Amygdala (tissue), 56 donors: Measurements from ENCODE around the gene NLRP9.

Source experiments
- DNase-seq, 56 donors: peaks; one replicate each; lab custom pipeline; 2025; lab: John Stamatoyannopoulos, UW

The NLRP9 gene

DNA sequence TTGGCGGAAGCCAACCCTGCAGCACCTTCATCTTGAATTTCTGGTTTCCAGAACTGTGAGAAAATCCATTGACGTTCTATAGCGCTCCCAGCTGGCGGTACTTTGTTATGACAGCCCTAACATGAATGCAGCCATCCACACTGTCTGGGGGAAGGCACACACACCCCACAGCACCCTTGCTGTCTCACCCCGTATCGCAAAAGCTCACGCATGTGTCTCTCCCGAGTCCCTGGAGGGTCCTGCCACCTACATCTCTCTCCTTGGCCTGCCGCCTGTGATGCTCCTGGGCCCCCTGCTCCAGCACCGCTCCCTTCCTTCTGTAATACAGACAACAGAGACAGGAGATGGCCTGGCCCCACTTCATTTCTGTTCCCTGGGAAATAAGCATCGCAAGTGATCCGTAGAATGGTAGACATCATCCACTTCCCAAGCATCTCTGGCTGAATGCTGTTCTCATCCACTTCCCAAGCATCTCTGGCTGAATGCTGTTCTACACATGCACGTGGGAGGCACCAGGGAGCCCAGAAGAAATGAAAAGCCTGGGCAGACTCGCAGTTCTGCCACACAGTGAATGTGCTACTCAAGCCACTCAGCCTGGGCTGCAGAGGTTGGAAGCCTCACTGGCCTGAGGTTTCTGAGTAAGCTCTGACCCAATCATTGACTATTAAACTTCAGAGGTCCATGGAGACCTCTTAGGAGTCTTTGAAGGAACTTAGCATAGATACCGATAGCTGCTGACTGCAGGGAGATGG, 33.5 kb downstream of the NLRP9 start:
- peak in 1 of 56 donors; percentile 8 for DNase-seq

DNA sequence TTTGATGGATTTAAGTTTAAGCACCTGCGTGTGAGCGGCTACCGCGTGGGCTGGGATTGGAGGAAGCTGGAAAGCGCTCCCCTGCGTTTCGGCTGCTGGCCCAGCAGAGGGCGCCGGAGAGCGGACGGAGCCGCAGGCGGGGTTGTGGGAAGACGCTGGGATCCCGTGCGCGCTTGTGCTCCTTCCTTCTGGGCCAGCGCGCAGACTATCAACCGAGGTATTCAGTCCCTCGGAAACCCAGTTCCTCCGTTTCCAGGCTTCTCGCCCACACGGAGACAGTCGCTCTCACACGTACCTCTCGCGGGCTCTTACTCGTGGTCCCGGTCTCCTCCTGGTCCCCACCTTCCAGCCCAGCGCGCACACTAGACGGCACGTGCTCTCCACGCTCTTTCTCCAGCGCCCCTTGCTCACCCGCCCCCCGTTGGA, 34.4 kb downstream of the NLRP9 start:
- DNase-seq: peak in 17 of 56 donors; percentile 2 to 52 (median 22)

DNA sequence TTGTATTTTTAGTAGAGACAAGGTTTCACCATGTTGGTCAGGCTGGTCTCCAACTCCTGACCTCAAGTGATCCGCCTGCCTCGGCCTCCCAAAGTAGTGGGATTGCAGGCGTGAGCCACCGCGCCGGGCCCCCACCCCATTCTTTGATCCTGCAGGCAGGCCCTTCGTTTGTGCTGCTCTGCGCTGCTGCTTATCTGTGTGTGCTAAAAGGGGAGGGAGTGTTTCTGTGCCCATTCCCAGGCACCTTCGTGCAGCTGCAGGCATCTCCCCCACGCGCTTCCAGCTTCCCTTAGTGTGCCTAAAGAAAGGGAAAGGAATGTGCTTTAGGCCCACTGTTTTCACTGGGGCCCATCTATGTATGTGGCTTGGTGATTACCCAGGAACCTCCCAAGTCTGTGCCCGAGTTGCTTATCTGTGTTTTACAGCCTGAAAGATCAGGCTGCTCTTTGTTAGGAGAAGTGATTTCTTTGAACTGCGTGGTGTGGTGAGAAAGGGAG, 36.0 kb downstream of the NLRP9 start:
- DNase-seq: no peak

DNA sequence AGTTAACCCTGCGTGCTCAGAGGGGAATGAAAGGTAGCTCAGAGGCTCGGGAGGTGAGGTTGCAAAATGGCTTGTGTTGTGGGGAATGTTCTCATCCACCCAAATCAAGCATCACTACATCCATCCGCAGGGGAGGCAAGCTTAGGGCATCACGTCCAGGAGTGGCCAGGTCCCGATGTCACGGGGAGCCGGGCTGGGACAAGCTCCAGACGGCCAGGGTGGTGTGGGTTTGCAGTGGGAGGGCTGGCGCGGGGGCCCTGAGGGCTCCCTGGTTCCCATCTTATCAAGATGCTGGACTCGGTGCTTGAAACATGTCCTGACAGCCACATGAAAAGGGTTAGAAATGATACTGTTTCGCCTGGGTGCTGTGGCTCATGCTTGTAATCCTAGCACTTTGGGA, 37.4 kb downstream of the NLRP9 start:
- no peak for DNase-seq

DNA sequence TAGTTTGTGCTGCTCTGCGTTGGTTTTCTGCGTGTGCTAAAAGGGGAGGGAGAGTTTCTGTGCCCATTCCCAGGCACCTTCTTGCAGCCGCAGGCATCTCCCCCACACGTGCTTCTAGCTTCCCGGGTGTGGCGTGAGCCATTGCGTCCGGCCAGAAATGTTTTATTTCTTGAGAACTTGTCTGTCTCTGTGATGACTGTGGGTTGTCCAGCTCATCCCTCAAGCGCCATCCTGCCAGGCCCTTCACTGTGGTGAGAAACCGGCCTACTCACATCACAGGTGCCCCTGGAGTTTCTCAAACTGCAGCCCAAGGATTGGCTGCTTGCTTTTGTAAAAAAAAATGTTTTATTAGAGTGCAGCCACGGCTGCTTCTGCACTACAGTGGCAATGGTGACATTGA, 39.0 kb downstream of the NLRP9 start:
- no peak for DNase-seq

DNA sequence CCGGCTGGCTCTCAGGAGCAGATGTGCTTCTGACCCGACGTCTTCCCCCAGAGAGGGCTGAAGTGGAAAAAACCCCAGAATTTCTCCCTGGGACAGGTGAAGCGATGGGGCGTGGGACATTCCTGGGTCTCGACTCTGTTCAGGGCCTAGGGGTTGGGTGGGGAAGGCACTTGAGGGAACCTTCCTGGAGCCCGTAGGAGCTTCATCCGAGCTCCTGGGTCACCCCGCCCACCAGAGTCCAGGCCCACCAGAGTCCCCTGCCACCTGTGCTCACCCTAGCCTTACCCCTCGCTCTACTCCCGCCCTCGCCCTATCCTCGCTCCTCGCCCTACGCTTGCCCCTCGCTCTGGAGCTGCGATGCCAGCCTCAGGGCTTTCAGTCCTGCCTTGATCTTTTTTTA, 39.9 kb downstream of the NLRP9 start:
- no peak for DNase-seq

DNA sequence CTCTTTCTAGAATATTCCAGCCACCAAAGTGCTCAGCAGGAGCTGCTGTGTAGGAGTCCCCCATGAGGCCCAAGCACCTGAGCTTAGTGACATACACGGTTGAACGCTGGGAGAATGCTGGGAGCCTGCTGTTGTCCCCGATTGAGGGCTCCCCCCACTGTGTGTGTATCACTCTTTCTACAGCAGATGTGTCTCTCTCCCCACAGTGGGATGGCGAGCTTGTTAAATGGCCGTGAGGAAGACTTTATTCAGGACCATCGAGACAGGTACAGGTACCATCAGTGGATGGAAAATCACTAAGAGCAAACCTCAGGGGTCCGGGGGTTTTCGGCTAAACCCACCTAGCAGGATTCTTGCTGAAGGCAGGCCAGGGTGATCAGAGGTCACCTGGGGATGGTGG, 40.5 kb downstream of the NLRP9 start:
- DNase-seq: no peak

DNA sequence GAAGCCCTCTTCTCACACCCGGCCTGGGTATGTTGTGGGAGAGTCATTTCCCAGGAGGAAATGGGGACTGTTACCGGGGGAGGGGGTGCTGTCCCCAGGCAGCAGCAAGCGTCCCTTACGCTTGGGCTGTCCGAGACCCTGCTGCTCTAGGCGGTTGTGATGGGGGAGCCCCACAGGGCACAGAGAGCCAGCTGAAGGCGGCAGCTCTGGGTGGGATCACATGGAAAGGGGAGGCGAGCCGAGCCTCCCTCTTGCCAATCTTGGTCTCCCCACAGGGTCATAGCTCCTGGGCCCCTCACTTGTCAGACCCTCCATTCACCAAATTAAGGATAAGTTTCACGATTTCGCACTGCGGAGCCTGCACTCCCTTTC, 41.1 kb downstream of the NLRP9 start:
- no peak for DNase-seq

DNA sequence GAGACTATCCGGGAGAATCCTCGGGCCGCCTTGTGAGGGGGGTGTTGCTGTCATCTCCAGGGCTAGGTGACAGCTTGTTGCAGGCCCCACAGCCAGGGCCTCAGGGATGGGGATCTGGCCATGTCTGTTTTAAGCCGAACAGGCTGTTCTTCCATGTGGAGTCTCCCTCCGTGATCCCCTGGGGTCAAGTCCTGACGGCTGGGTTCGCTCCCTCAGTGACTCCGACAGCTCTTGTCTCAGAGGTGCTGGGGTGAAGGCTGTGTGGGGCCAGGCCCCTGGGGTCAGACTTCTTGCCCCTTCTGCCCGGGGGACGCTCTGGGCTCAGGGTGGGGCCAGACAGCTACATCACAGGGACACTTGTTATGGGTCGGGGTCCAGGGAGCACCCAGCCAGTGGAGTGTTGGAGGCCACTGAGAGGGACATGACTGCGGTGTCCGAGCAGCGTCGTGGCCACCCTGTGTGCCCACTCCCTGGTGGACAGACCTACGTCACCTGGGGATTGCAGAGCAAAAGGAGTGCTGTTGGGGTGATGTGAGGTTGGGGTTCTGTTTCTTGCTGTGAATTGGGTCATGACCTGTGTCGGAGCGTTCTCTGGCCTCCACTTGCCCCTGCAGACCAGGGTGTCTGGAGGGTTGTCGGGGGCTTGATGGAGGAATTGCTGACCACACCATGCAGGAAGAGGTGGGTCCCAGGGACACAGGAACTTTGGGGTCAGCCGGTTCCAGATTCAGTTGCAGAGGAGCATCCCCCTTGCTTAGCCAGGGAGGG, 41.7 kb downstream of the NLRP9 start:
- no peak for DNase-seq

DNA sequence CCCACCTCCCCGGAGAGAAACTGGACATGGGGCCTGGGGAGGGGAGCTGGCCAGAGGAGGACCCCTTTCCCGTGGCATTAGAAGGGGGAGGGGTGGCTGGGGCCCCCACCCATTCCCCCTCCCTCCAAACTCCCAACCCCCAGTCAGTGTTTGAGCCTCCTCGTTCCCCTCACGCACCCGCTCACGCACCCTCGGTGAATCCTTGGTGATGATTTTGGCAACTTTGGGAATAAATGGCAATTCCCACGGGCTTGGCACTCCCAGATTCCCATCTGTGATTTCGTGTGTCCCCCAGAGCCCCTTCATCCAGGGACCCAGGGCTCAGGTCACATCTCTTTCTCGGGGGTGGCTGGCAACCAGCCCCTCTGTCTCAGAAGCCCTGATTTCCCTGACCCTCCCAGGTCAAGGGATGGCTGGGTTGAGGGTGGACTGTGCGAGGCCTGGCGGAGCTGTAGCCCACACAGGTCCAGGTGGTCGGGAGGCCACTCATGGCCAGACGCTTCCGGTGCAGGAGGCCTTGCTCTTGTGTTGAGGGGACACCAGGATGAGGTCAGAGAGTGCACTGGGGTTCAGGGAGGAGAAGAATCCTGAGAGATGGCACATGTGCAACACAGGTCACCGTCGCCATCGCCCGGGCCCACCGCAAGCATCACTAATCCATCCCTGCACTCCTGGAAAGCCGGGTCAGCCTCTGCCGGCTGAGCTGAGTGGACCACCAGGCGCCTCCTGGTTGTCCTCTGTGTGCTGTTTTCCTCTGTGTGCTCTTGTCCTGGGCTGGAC, 42.5 kb downstream of the NLRP9 start:
- DNase-seq: no peak

DNA sequence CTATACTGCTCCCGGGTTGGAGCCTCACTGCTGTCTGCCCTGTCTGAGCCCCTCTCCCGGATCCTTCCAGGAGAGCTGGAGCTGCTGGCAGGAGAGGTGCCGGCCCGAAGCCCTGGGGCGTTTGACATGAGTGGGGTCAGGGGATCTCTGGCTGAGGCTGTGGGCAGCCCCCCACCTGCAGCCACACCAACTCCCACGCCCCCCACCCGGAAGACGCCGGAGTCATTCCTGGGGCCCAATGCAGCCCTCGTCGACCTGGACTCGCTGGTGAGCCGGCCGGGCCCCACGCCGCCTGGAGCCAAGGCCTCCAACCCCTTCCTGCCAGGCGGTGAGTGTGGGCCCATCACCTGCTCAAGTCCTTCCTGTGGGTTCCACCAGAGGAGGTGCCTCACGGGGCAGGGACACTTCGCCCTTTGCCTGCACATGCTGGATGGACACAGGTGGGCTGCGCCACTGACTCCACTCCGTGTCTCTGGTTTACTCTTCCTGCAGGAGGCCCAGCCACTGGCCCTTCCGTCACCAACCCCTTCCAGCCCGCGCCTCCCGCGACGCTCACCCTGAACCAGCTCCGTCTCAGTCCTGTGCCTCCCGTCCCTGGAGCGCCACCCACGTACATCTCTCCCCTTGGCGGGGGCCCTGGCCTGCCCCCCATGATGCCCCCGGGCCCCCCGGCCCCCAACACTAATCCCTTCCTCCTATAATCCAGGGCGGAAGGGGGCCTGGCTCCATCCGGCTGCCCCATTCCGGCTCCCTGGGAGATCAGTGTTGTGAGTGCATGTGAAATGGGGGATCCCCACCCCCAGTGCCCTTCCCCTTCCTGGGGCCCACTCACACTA, 43.3 kb downstream of the NLRP9 start:
- no peak for DNase-seq

DNA sequence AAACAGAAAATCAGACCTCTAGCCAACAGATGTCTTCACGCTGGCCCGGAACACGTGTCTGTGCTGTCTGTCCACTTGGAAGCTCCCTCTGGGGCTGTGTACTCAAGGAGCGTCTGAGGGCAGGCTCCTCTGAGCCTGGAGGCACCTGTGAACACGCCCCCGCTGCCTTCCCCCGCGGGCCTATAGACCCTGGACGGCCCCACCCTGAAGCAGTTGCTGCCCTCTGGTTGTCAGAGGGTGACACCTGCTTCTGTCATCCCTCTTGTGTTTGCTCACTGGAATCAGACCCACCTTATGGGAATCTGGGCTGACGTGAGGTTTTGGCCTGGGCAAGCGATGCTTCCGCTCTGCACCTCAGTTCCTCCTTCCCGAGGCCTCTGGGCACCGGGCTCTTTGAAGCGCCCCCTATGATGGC, 44.0 kb downstream of the NLRP9 start:
- DNase-seq: no peak

DNA sequence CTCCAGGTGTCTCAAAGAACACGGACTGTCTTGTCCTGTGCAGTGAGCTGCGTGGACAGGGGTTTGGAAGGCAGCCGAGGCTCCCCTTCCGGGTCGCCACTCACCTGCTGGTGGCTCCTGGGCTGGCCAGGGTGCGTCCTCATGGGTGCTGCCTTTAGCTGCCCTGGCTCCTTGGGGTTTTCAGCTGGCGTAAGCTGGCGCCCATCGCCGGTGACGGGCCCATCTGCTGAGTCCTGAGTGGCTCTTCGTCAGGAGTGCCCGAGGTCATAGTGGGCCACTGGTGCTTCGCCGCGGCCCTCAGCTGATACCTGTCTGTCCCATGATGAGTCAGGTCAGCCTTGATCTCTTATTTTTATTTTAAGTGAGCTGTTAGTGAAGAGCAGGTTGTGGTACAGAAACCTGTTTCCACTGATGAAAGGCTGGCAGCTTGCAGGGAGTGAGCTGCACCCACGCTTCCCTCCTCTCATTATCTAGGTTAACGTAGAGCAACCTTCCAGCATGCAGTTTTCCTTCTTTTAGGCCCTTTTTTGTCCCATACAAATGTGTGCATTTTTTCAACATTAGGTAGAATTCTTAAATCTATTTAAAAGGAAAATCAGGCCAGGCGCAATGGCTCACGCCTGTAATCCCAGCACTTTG, 44.7 kb downstream of the NLRP9 start:
- DNase-seq: no peak

DNA sequence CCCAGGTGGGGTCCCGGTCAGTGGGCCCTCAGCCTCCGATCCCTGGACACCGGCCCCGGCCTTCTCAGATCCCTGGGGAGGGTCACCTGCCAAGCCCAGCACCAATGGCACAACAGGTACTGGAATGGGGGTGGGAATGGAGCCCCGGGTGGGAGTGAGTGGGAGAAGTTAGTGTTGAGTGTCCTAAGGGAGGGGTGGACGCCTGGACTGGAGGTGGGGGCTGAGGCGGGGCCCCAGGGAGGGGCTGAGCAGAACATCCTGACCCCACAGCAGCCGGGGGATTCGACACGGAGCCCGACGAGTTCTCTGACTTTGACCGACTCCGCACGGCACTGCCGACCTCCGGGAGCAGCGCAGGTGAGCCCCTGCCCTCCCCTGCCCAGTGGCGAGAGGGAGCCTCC, 45.5 kb downstream of the NLRP9 start:
- DNase-seq: no peak

DNA sequence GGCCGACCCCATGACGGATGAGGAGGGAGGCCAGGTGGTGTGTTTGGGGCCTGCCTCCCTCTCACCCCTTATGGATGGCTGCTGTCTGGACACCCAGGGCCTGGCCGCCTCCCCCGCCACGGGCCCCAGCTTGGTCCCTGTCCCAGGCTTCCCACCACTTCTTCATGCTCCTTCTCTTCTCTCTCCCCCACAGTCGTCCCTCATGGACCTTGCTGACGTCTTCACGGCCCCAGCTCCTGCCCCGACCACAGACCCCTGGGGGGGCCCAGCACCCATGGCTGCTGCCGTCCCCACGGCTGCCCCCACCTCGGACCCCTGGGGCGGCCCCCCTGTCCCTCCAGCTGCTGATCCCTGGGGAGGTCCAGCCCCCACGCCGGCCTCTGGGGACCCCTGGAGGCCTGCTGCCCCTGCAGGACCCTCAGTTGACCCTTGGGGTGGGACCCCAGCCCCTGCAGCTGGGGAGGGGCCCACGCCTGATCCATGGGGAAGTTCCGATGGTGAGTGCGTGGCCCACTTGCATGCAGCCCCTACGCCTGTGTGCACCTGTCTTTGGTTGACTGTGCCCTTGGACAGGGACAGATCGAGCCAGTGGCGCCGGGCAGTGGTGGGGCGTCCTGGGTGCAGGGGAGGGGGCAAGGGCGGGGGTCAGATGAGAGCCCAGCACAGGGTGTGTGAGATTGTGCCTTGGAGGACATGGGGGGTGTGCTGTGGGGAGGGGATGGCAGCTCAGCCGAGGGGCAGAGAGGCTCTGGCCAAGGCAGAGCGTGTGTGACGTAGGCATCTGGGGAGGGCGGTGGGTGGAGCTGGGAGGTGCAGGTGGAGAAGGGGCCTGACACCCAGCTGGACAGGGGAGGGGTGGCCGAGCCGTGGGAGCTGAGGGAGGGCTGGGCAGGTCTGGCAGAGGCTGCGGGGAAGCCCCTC, 46.4 kb downstream of the NLRP9 start:
- DNase-seq: no peak

DNA sequence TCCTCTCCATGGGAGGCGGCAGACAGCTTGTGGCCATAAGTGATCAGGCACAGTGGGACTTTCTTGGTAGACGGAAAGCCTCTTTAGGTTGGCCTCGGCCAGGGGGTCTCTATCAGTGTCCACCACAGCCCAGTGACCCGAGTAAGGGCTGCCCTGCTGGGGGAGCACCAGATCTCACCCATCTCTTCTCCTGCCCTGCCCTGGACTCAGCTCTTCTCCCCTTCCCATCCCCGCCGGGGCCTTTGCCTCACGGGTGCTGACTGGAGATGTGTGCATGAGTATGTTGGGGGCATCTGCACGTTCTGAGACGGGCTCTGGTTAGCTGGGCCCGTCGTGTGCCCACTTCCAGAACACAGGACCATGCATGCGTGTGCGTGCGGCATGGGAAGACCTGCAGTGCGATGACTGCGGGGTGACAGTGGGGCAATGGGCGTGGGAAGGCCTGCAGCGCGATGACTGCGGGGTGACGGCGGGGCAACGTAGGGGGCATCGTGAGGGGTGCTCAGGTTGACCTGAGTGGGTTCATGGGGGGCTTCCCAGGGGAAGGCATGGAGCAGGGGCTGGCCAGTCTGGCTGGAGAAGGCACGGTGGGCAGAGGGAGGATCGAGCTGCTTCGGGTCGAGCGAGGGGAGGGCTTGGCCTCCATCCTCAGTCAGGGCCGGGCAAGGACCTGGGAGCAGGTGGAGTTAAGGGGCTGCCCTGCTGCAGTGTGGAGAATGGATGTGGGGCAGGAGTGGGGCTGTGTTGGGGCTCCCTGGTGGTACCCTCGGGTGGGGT, 47.2 kb downstream of the NLRP9 start:
- DNase-seq: no peak

DNA sequence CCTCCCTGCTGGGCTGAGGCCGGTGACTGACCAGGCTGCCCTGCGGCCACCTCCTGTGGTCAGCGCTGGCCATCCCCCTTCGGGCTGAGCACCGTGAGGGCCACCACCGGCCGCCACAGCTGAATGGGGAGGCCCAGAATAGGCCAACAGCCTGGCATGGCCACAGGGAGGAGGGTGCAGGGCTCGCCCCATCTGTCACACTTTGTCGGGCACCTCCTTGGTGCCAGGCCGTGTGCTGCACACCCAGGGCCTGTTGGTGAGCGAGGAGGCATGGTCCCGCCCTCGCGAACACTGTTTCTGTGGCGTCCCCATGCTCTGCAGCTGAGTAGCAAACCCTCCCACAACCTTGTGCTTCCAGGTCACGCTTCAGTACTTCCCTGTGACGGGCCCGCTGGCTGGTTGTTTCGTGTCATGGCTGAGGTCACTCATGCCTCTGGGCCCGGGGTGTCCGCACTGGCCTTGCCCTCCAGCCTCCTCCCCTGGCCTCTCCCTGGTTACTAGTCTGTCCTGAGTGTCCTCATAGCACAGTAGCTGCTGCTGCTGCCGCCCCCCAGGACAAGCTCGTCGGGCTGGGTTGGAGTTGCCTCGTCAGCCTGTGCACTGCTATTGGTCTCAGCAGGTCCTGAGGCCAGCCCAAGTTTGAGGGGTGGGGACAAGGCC, 48.0 kb downstream of the NLRP9 start:
- no peak for DNase-seq
